HepG2 (cell line): ENCODE measurements around the gene CHST13. TPM values are rescaled to one million over a fixed set of nuclear protein-coding genes. Genes with fewer than 3 reads are reported as not detected.

ENCODE experiments used
- CEBPG ChIP-seq: IDR thresholded peaks from 2 replicates; pipeline ENCODE4 v1.6.1; 2016
- CHCHD3 ChIP-seq: sonication (generic); formaldehyde crosslinking; IDR thresholded peaks from 2 replicates; pipeline ENCODE4 v1.8.0; 2022; ENCODE audit warnings: mild to moderate bottlenecking, missing genetic modification reagents, moderate library complexity
- DMAP1 ChIP-seq: IDR thresholded peaks from 2 replicates; pipeline ENCODE4 v1.6.1; 2016
- HMG20A ChIP-seq: IDR thresholded peaks from 2 replicates; pipeline ENCODE4 v1.6.1; 2016; ENCODE audit warnings: borderline replicate concordance
- IKZF4 ChIP-seq: sonication (generic); formaldehyde crosslinking; IDR thresholded peaks from 2 replicates; pipeline ENCODE4 v1.5.1; 2020; ENCODE audit warnings: borderline replicate concordance, mild to moderate bottlenecking, low read depth, missing genetic modification reagents; ENCODE audit errors: not compliant biosample characterization
- KDM1A ChIP-seq: IDR thresholded peaks from 2 replicates; pipeline ENCODE4 v1.6.1; 2016; ENCODE audit warnings: missing compliant biosample characterization
- MAZ ChIP-seq, 2 experiments: sonication (generic) in 1 of 2; formaldehyde crosslinking in 1 of 2; IDR thresholded peaks; 2 replicates each; pipeline versions ENCODE4 v1.5.0 to v1.6.1; 2012 to 2020; ENCODE audit warnings: low read depth in 2 of 2, mild to moderate bottlenecking in 2 of 2, borderline replicate concordance in 1 of 2, improper control_type of control experiment in 1 of 2, low read length in 1 of 2, missing genetic modification reagents in 1 of 2, moderate library complexity in 1 of 2
- MEIS2 ChIP-seq: sonication (generic); formaldehyde crosslinking; IDR thresholded peaks from 2 replicates; pipeline ENCODE4 v1.9.0; 2021; ENCODE audit warnings: mild to moderate bottlenecking, missing genetic modification reagents
- NFKB2 ChIP-seq: sonication (generic); formaldehyde crosslinking; IDR thresholded peaks from 2 replicates; pipeline ENCODE4 v1.4.0; 2020; ENCODE audit warnings: missing genetic modification reagents, borderline replicate concordance
- NPAS2 ChIP-seq: sonication (generic); formaldehyde crosslinking; IDR thresholded peaks from 2 replicates; pipeline ENCODE4 v1.8.0; 2022; ENCODE audit warnings: mild to moderate bottlenecking, missing genetic modification reagents, borderline replicate concordance
- POLR2A ChIP-seq, 2 experiments: IDR thresholded peaks; 2 replicates each; pipeline ENCODE4 v1.6.1; 2011; ENCODE audit warnings: low read depth in 2 of 2, low read length in 2 of 2, mild to moderate bottlenecking in 1 of 2, moderate library complexity in 1 of 2; ENCODE audit not compliant: insufficient read depth in 1 of 2
- RFXAP ChIP-seq: sonication (generic); formaldehyde crosslinking; IDR thresholded peaks from 2 replicates; pipeline ENCODE4 v1.4.0; 2020; ENCODE audit warnings: missing genetic modification reagents, borderline replicate concordance
- SUZ12 ChIP-seq: fragments of 150-350 bp; IDR thresholded peaks from 2 replicates; pipeline ENCODE4 v1.6.1; 2014; ENCODE audit warnings: low read depth, low read length
- THAP11 ChIP-seq: IDR thresholded peaks from 2 replicates; pipeline ENCODE4 v1.6.1; 2016; ENCODE audit warnings: missing biosample characterization, missing genetic modification reagents
- YEATS2 ChIP-seq: sonication (generic); formaldehyde crosslinking; IDR thresholded peaks from 2 replicates; pipeline ENCODE4 v1.4.0; 2020; ENCODE audit warnings: missing genetic modification reagents, borderline replicate concordance
- ZFY ChIP-seq: sonication (generic); formaldehyde crosslinking; IDR thresholded peaks from 2 replicates; pipeline ENCODE4 v1.4.0; 2020; ENCODE audit warnings: missing genetic modification reagents
- ZKSCAN1 ChIP-seq: fragments of 150-350 bp; IDR thresholded peaks from 2 replicates; pipeline ENCODE4 v1.6.1; 2014; ENCODE audit warnings: low read length
- ZNF30 ChIP-seq: sonication (generic); formaldehyde crosslinking; IDR thresholded peaks from 2 replicates; pipeline ENCODE4 v1.5.0; 2020; ENCODE audit warnings: mild to moderate bottlenecking, missing genetic modification reagents
- ZNF329 ChIP-seq: sonication (generic); formaldehyde crosslinking; IDR thresholded peaks from 2 replicates; pipeline ENCODE4 v1.9.0; 2021; ENCODE audit warnings: low read depth, mild to moderate bottlenecking, missing genetic modification reagents
- ZNF44 ChIP-seq: sonication (generic); formaldehyde crosslinking; IDR thresholded peaks from 2 replicates; pipeline ENCODE4 v1.5.1; 2020; ENCODE audit warnings: mild to moderate bottlenecking, missing genetic modification reagents
- ZNF501 ChIP-seq: sonication (generic); formaldehyde crosslinking; IDR thresholded peaks from 2 replicates; pipeline ENCODE4 v1.5.1; 2020; ENCODE audit warnings: mild to moderate bottlenecking, moderate library complexity, missing genetic modification reagents
- ZNF543 ChIP-seq: sonication (generic); formaldehyde crosslinking; IDR thresholded peaks from 2 replicates; pipeline ENCODE4 v1.4.0; 2020; ENCODE audit warnings: mild to moderate bottlenecking, missing genetic modification reagents
- ZNF597 ChIP-seq: sonication (generic); formaldehyde crosslinking; IDR thresholded peaks from 2 replicates; pipeline ENCODE4 v1.5.0; 2020; ENCODE audit warnings: missing genetic modification reagents
- ZNF720 ChIP-seq: sonication (generic); formaldehyde crosslinking; IDR thresholded peaks from 2 replicates; pipeline ENCODE4 v1.4.0; 2020; ENCODE audit warnings: missing genetic modification reagents
- ZNF777 ChIP-seq: sonication (generic); formaldehyde crosslinking; IDR thresholded peaks from 2 replicates; pipeline ENCODE4 v1.4.0; 2020; ENCODE audit warnings: missing genetic modification reagents
- ZNF891 ChIP-seq: sonication (generic); formaldehyde crosslinking; IDR thresholded peaks from 2 replicates; pipeline ENCODE4 v1.5.0; 2020; ENCODE audit warnings: mild to moderate bottlenecking, missing genetic modification reagents
- polyA plus RNA-seq, 8 experiments: library from polyadenylated mRNA; depleted of rRNA in 3 of 8; stranded (reverse) in 7 of 8; unstranded in 1 of 8; fragments of >200 nt; fragmentation: Illumina TruSeq in 4 of 8; extraction: Trizol in 4 of 8; gene quantifications; 2 replicates each; pipeline versions ENCODE4 v1.2.1 to v1.2.3, GENCODE V29; 2011 to 2016; ENCODE audit warnings: low read depth in 4 of 8, missing spikeins in 1 of 8, mixed read lengths in 1 of 8; ENCODE audit not compliant: insufficient read depth in 1 of 8
- total RNA-seq, 5 experiments: library from RNA; depleted of rRNA; stranded (reverse); fragments of >200 nt; fragmentation: Illumina TruSeq; extraction: Trizol; gene quantifications; 2 replicates each; pipeline ENCODE4 v1.2.3, GENCODE V29; 2016; ENCODE audit warnings: low read depth in 1 of 5
- TF ChIP-seq, protein P1 (sequence below): sonication (generic); formaldehyde crosslinking; IDR thresholded peaks from 2 replicates; pipeline ENCODE4 v1.5.0; 2020; ENCODE audit warnings: missing genetic modification reagents
- TF ChIP-seq, protein P2 (sequence below): sonication (generic); formaldehyde crosslinking; IDR thresholded peaks from 2 replicates; pipeline ENCODE4 v1.5.1; 2020; ENCODE audit warnings: missing genetic modification reagents, mild to moderate bottlenecking, borderline replicate concordance
- TF ChIP-seq, protein P3 (sequence below): sonication (generic); formaldehyde crosslinking; IDR thresholded peaks from 2 replicates; pipeline ENCODE4 v1.9.0; 2021; ENCODE audit warnings: missing genetic modification reagents, mild to moderate bottlenecking, borderline replicate concordance

Gene CHST13
- total and polyA plus RNA-seq, 2 of the 13 experiments (the other 11 are each of a cell fraction or from before 2014, with no cell fraction given), result 32.0 to 43.1 TPM

DNA sequence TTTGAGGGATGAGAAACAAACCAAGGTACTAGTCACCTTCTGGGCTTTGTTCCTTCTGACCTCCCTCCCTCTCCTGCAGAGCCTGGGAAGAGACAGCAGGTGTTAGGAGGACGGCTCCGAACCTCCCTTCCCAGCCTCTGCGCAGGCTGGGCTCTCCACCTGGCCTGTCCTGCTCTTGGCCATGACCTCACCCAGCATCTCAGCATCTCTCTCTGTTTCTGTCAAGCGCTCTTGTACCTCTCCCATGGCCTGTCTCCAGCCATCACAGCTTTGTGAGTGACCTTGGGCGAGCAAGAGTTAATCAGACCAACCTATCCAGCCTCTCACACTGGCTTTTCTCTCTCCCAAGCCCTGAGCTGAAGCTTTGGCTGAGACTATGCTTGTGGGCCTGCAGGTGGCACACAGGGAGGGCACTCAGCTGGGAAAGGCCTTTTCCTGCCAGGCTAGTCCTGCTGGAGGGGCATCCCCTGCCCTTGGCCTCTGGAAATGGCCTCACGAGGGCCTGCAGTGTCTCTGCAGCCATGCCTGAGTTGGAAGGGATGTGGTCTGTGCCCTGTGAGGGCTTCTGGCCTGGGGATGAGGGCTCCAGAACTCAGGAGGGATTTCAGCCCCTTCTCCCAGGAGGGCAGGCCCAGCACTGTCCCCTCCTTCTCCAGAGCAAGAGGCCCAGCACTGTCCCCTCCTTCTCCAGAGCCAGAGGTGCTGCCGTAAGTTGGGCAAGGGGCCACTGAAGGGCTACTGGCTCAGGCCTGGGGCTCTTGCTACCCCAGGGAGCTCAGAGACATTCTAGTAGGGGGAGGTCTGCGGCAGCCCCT lies 2.1 kb downstream of the CHST13 start (continued):
- TF ChIP-seq, protein P1, sequence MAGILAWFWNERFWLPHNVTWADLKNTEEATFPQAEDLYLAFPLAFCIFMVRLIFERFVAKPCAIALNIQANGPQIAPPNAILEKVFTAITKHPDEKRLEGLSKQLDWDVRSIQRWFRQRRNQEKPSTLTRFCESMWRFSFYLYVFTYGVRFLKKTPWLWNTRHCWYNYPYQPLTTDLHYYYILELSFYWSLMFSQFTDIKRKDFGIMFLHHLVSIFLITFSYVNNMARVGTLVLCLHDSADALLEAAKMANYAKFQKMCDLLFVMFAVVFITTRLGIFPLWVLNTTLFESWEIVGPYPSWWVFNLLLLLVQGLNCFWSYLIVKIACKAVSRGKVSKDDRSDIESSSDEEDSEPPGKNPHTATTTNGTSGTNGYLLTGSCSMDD (CRISPR knock-in tag), result no peak
- TF ChIP-seq THAP11 (no peak), NPAS2 (CRISPR knock-in tag) (no peak), ZNF597 (CRISPR knock-in tag) (no peak), CHCHD3 (CRISPR knock-in tag) (no peak), ZNF329 (CRISPR knock-in tag) (no peak), POLR2A (IDR thresholded peaks at IDR 0.05; ENCODE audit: insufficient read depth in 1 of 2, low read depth in 2 of 2, low read length in 2 of 2) (0 out of 4 replicates have a peak, but pooled peaks of 1 of the 2 experiments have one; percentile 27), ZNF720 (no peak), HMG20A (no peak), ZNF891 (CRISPR knock-in tag) (no peak), IKZF4 (CRISPR knock-in tag) (no peak), SUZ12 (no peak), MAZ (IDR thresholded peaks at IDR 0.05; ENCODE audit: borderline replicate concordance, low read depth, low read length) (no peak), MAZ (CRISPR knock-in tag; IDR thresholded peaks at IDR 0.05; ENCODE audit: low read depth) (0 out of 2 replicates have a peak, but pooled peaks have one; percentile 0), DMAP1 (CRISPR knock-in tag) (no peak), CEBPG (CRISPR knock-in tag) (no peak), NFKB2 (CRISPR knock-in tag) (no peak), MEIS2 (CRISPR knock-in tag) (no peak), YEATS2 (CRISPR knock-in tag) (no peak), ZNF543 (CRISPR knock-in tag) (no peak), ZNF501 (0 out of 2 replicates have a peak, but pooled peaks have one; percentile 23), ZNF30 (no peak), ZNF777 (CRISPR knock-in tag) (no peak), ZFY (CRISPR knock-in tag) (peak; percentile 40; the same call in 1 of the 2 replicates), ZKSCAN1 (no peak), RFXAP (no peak), KDM1A (CRISPR knock-in tag) (no peak), ZNF44 (CRISPR knock-in tag) (no peak)
- TF ChIP-seq, protein P2, sequence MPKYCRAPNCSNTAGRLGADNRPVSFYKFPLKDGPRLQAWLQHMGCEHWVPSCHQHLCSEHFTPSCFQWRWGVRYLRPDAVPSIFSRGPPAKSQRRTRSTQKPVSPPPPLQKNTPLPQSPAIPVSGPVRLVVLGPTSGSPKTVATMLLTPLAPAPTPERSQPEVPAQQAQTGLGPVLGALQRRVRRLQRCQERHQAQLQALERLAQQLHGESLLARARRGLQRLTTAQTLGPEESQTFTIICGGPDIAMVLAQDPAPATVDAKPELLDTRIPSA, result no peak
- TF ChIP-seq, protein P3, sequence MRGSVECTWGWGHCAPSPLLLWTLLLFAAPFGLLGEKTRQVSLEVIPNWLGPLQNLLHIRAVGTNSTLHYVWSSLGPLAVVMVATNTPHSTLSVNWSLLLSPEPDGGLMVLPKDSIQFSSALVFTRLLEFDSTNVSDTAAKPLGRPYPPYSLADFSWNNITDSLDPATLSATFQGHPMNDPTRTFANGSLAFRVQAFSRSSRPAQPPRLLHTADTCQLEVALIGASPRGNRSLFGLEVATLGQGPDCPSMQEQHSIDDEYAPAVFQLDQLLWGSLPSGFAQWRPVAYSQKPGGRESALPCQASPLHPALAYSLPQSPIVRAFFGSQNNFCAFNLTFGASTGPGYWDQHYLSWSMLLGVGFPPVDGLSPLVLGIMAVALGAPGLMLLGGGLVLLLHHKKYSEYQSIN (CRISPR knock-in tag), result no peak
